Activated gamma-delta T cell treated with anti-CD3 and anti-CD28 coated beads, Interleukin-2, amount 50 U/mL, for 16 hours (primary cell): Measurements from ENCODE around the gene PIK3CB.
"Not testable (repeated sequence)": the region's sequence is repeated elsewhere in the genome, so short reads cannot be mapped to it uniquely, and the experiment has no call there.

Experiments used
- DNase-seq: peaks from one replicate; pipeline ENCODE4 v3.0.0-alpha.2; 2020; ENCODE audit warnings: low read depth

PIK3CB gene

GRCh38 chr3:138680974-138681373 lies 153.8 kb downstream of the PIK3CB start:
- DNase-seq = not testable (repeated sequence)

GRCh38 chr3:138678874-138679392 lies 155.8 kb downstream of the PIK3CB start:
- DNase-seq = no peak

GRCh38 chr3:138678086-138678485 lies 156.6 kb downstream of the PIK3CB start:
- DNase-seq = no peak

- DNase-seq = no peak
Measured at GRCh38 chr3:138675393-138675792, 159.3 kb downstream of the PIK3CB start.

- no peak for DNase-seq
Measured at GRCh38 chr3:138673641-138674530, 160.8 kb downstream of the PIK3CB start.

- no peak for DNase-seq
Measured at GRCh38 chr3:138670407-138670806, 164.3 kb downstream of the PIK3CB start.

- no peak for DNase-seq
Measured at GRCh38 chr3:138668107-138668506, 166.6 kb downstream of the PIK3CB start.

- DNase-seq = no peak
Measured at GRCh38 chr3:138657508-138657907, 177.2 kb downstream of the PIK3CB start.

GRCh38 chr3:138653567-138653966 lies 181.2 kb downstream of the PIK3CB start:
- no peak for DNase-seq

GRCh38 chr3:138649134-138649533 lies 185.6 kb downstream of the PIK3CB start:
- no peak for DNase-seq

GRCh38 chr3:138646513-138646912 lies 188.2 kb downstream of the PIK3CB start:
- no peak for DNase-seq

- DNase-seq = no peak
Measured at GRCh38 chr3:138646008-138646407, 188.7 kb downstream of the PIK3CB start.

GRCh38 chr3:138642927-138643253 lies 191.8 kb downstream of the PIK3CB start:
- no peak for DNase-seq

GRCh38 chr3:138642226-138642926 lies 192.4 kb downstream of the PIK3CB start:
- no peak for DNase-seq

- no peak for DNase-seq
Measured at GRCh38 chr3:138640537-138640936, 194.2 kb downstream of the PIK3CB start.

- no peak for DNase-seq
Measured at GRCh38 chr3:138638641-138639040, 196.1 kb downstream of the PIK3CB start.

- DNase-seq = no peak
Measured at GRCh38 chr3:138629526-138629925, 205.2 kb downstream of the PIK3CB start.

GRCh38 chr3:138625707-138626365 lies 208.9 kb downstream of the PIK3CB start:
- no peak for DNase-seq

- DNase-seq = no peak
Measured at GRCh38 chr3:138624518-138624917, 210.2 kb downstream of the PIK3CB start.

- DNase-seq = no peak
Measured at GRCh38 chr3:138620431-138620830, 214.3 kb downstream of the PIK3CB start.

- no peak for DNase-seq
Measured at GRCh38 chr3:138615462-138615861, 219.3 kb downstream of the PIK3CB start.

GRCh38 chr3:138609898-138610266 lies 224.8 kb downstream of the PIK3CB start:
- no peak for DNase-seq
